Measurements from ENCODE around the gene TTC19. TPM values are rescaled to one million over a fixed set of nuclear protein-coding genes. Genes with fewer than 3 reads are reported as not detected.

Gene TTC19
- total and polyA plus RNA-seq, 2 of the 8 experiments (the other 6 are each of a cell fraction or from before 2014, with no cell fraction given), result 11.8 to 55.0 TPM

GRCh38 chr17:16061631-16062030, 62.0 kb downstream of the TTC19 start (continued):
- TF ChIP-seq USF2 (IDR thresholded peaks at IDR 0.05; ENCODE audit: low read length) (no peak), TEAD4 (IDR thresholded peaks at IDR 0.05; ENCODE audit: low read depth, low read length) (no peak), PHF8 (conservative IDR thresholded peaks at IDR 0.05; ENCODE audit: low read depth, low read length) (no peak), NANOG (IDR thresholded peaks at IDR 0.05; ENCODE audit: insufficient read depth, low read depth, low read length, poor library complexity, severe bottlenecking) (no peak), NRF1 (IDR thresholded peaks at IDR 0.05; ENCODE audit: low read depth, low read length) (no peak)

Measured in H1 (cell line).